Stimulated activated CD4-positive, alpha-beta T cell treated with anti-CD3 and anti-CD28 coated beads, Interleukin-15, amount 100 ng/mL, for 24 hours (primary cell): ENCODE results near the gene SLC35E4.
"Not testable (repeated sequence)": the region's sequence is repeated elsewhere in the genome, so short reads cannot be mapped to it uniquely, and the experiment has no call there.

ENCODE experiments used
- DNase-seq: peaks from one replicate; pipeline ENCODE4 v3.0.0-alpha.2; 2020

Gene SLC35E4

GRCh38 chr22:30612789-30613188 lies 22.8 kb upstream of the SLC35E4 start:
- DNase-seq = no peak

GRCh38 chr22:30614268-30614667 lies 21.3 kb upstream of the SLC35E4 start:
- no peak for DNase-seq

GRCh38 chr22:30614879-30615278 lies 20.7 kb upstream of the SLC35E4 start:
- DNase-seq = no peak

- no peak for DNase-seq
Measured at GRCh38 chr22:30615543-30615954, 20.0 kb upstream of the SLC35E4 start.

- no peak for DNase-seq
Measured at GRCh38 chr22:30617819-30618218, 17.8 kb upstream of the SLC35E4 start.

GRCh38 chr22:30619909-30620308 lies 15.7 kb upstream of the SLC35E4 start:
- not testable (repeated sequence) for DNase-seq

- DNase-seq = no peak
Measured at GRCh38 chr22:30626413-30626812, 9.2 kb upstream of the SLC35E4 start.

GRCh38 chr22:30627471-30627870 lies 8.1 kb upstream of the SLC35E4 start:
- DNase-seq = no peak

GRCh38 chr22:30628491-30628890 lies 7.1 kb upstream of the SLC35E4 start:
- DNase-seq = no peak

- not testable (repeated sequence) for DNase-seq
Measured at GRCh38 chr22:30631469-30631868, 4.1 kb upstream of the SLC35E4 start.

- DNase-seq = peak; percentile 93
Measured at GRCh38 chr22:30634471-30635233, 929 bp upstream of the SLC35E4 start.

- peak; percentile 33 for DNase-seq
Measured at GRCh38 chr22:30636226-30637077, 871 bp downstream of the SLC35E4 start.

- DNase-seq = no peak
Measured at GRCh38 chr22:30637701-30638114, 2.1 kb downstream of the SLC35E4 start.

- DNase-seq = no peak
Measured at GRCh38 chr22:30640361-30640760, 4.8 kb downstream of the SLC35E4 start.

GRCh38 chr22:30640839-30641430 lies 5.4 kb downstream of the SLC35E4 start:
- no peak for DNase-seq

- no peak for DNase-seq
Measured at GRCh38 chr22:30643055-30643875, 7.7 kb downstream of the SLC35E4 start.

- no peak for DNase-seq
Measured at GRCh38 chr22:30646518-30647160, 11.1 kb downstream of the SLC35E4 start.

GRCh38 chr22:30647536-30647935 lies 12.0 kb downstream of the SLC35E4 start:
- no peak for DNase-seq

GRCh38 chr22:30648825-30649224 lies 13.2 kb downstream of the SLC35E4 start:
- no peak for DNase-seq

- DNase-seq = peak; percentile 94
Measured at GRCh38 chr22:30649430-30650007, 13.9 kb downstream of the SLC35E4 start.

- no peak for DNase-seq
Measured at GRCh38 chr22:30650508-30651116, 15.0 kb downstream of the SLC35E4 start.
